ENCODE measurements around the gene NONO. TPM values are rescaled to one million over a fixed set of nuclear protein-coding genes. Genes with fewer than 3 reads are reported as not detected.
"Not testable (repeated sequence)": the region's sequence is repeated elsewhere in the genome, so short reads cannot be mapped to it uniquely, and the experiment has no call there.

NONO gene
- total RNA-seq, 1 donor from 2014 or later = 634 TPM

- Mint-ChIP-seq H3K4me3 (no peak overlapping the region), H3K9me3 (peaks cover 6% of the 10 kb centered on the region), H3K4me1 (ENCODE audit: unreplicated experiment) (no peaks in the 10 kb centered on the region), H3K27ac (no peak overlapping the region), H3K27me3 (no peaks in the 10 kb centered on the region), H3K36me3 (peaks cover 14% of the 10 kb centered on the region)
- no peak for DNase-seq (ENCODE audit: extremely low spot score, unreplicated experiment)
- no peak for TF ChIP-seq CTCF (conservative IDR thresholded peaks at IDR 0.05)
Observed at GRCh38 chrX:71269801-71270395, 13.5 kb upstream of the NONO start.

DNA sequence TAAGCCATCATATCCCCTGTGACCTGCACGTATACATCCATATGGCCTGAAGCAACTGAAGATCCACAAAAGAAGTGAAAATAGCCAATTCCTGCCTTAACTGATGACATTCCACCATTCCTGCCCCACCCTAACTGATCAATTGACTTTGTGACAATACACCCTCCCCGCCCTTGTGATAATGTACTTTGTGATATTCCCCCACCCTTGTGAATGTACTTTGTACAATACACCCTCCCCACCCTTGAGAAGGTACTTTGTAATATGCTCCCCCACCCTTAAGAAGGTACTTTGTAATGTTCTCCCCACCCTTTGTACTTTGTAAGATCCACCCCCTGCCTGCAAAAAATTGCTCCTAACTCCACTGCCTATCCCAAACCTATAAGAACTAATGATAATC lies 11.1 kb upstream of the NONO start:
- H3K27me3 Mint-ChIP-seq; H3K9me3 Mint-ChIP-seq; DNase-seq (ENCODE audit: extremely low spot score, unreplicated experiment); H3K4me1 Mint-ChIP-seq (ENCODE audit: unreplicated experiment); H3K4me3 Mint-ChIP-seq: not testable (repeated sequence)
- Mint-ChIP-seq H3K27ac (peak overlapping the region; percentile 12), H3K36me3 (peaks cover 14% of the 10 kb centered on the region)

DNA sequence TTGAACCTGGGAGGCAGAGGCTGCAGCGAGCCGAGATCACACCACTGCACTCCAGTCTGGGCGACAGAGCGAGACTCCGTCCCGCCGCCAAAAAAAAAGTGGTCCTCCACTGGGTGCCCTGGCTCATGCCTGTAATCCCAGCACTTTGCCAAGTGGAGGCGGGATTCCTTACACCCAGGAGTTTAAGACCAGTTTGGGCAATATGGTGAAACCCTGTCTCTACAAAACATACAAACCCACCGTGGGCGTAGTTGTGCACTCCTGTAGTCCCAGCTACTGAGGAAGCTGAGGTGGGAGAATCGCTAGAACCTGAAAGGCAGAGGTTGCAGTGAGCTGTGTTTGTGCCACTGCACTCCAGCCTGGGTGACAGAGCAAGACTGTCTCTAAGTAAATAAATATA lies 2.1 kb upstream of the NONO start:
- not testable (repeated sequence) for DNase-seq (ENCODE audit: extremely low spot score, unreplicated experiment); H3K4me3 Mint-ChIP-seq; H3K4me1 Mint-ChIP-seq (ENCODE audit: unreplicated experiment); H3K27me3 Mint-ChIP-seq; H3K9me3 Mint-ChIP-seq; H3K27ac Mint-ChIP-seq; H3K36me3 Mint-ChIP-seq

DNA sequence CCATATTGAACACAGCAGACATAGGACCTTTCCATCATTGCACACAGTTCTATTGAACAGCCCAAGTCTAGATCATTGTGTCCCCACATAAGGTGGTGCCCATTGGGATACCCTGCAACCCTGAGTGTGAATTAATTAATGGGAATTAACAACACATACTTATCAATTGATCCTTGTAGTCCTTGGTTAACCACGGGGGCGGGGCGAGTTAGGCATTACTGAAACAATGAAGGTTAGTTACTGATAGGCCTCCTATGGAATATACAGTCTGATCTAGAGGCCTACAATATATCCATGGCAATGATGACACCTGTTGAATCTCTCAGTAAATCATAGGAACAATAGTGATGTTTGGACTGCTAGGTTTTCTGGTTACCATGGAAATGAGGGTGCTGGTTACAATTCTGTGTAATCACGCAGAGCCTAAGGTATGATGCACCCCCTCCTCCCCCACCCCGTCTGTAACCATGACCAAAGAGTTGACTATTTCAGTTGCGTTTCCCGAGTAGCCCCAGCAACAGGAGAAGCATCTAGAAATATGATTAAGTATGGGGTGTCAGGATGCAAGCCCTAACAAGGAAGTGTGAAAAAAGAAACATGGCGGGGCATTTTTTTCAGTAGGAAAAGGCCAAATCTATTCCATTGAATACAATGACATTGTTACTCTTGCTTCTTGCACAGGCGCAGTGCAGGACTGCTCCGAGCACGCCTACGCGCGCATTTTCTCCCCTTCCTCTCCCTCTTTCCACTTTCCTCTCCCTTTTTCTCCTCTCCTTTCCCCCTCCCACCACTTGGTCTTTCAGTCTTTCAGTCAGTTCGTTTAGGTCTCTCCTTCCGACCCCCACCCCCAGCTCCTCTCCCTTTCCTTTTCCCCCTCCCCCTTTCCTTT lies 677 bp upstream of the NONO start:
- no peak for TF ChIP-seq CTCF (conservative IDR thresholded peaks at IDR 0.05)
- Mint-ChIP-seq H3K27ac (peak overlapping the region; percentile 99), H3K27me3 (no peaks in the 10 kb centered on the region), H3K4me1 (ENCODE audit: unreplicated experiment) (no peaks in the 10 kb centered on the region), H3K36me3 (no peaks in the 10 kb centered on the region), H3K9me3 (no peaks in the 10 kb centered on the region), H3K4me3 (peak overlapping the region; percentile 99)
- no peak for DNase-seq (ENCODE audit: extremely low spot score, unreplicated experiment)

GRCh38 chrX:71285929-71286328 lies 2.5 kb downstream of the NONO start:
- H3K4me1 Mint-ChIP-seq (ENCODE audit: unreplicated experiment) = no peaks in the 10 kb centered on the region
- no peak for DNase-seq (ENCODE audit: extremely low spot score, unreplicated experiment)
- no peaks in the 10 kb centered on the region for H3K9me3 Mint-ChIP-seq
- H3K4me3 Mint-ChIP-seq = peak overlapping the region; percentile 99
- TF ChIP-seq CTCF (conservative IDR thresholded peaks at IDR 0.05) = no peak
- no peaks in the 10 kb centered on the region for H3K27me3 Mint-ChIP-seq
- H3K27ac Mint-ChIP-seq = no peak overlapping the region
- no peaks in the 10 kb centered on the region for H3K36me3 Mint-ChIP-seq

GRCh38 chrX:71291381-71291780 lies 7.9 kb downstream of the NONO start:
- no peak for DNase-seq (ENCODE audit: extremely low spot score, unreplicated experiment)
- H3K36me3 Mint-ChIP-seq = peaks cover 15% of the 10 kb centered on the region
- TF ChIP-seq CTCF (conservative IDR thresholded peaks at IDR 0.05) = no peak
- H3K4me3 Mint-ChIP-seq = no peak overlapping the region
- H3K27me3 Mint-ChIP-seq = no peaks in the 10 kb centered on the region
- no peaks in the 10 kb centered on the region for H3K4me1 Mint-ChIP-seq (ENCODE audit: unreplicated experiment)
- H3K9me3 Mint-ChIP-seq = no peaks in the 10 kb centered on the region
- H3K27ac Mint-ChIP-seq = no peak overlapping the region

All from type B pancreatic cell (in vitro differentiated cells).